ENCODE measurements around the gene MINDY1.

- TF ChIP-seq CTCF (IDR thresholded peaks at IDR 0.05) (no peak), POLR2A (IDR thresholded peaks at IDR 0.05) (no peak)
These were observed 8.8 kb downstream of the MINDY1 start for GRCh38 chr1:150997949-150998348.
